Neural cell (in vitro differentiated cells): ENCODE data around the gene MAMDC2. TPM values are rescaled to one million over a fixed set of nuclear protein-coding genes. Genes with fewer than 3 reads are reported as not detected.

Experiments used
- H2AFZ ChIP-seq: fragments of 200-600, 300-800 bp; sonication (generic), shearing (Covaris generic); 2 replicates; pipeline ENCODE4 v1.6.0; 2014; ENCODE audit warnings: low read depth, mild to moderate bottlenecking, antibody characterized with exemption, low read length, moderate library complexity
- H3F3A ChIP-seq: fragments of 200-600 bp; shearing (Covaris generic); 2 replicates; pipeline ENCODE4 v1.6.1; 2016; ENCODE audit warnings: mild to moderate bottlenecking, moderate library complexity, mixed read lengths, antibody characterized with exemption, low read length; ENCODE audit not compliant: insufficient read depth, poor library complexity, severe bottlenecking
- H3K27ac ChIP-seq: fragments of 200-600, 300-800 bp; sonication (generic), shearing (Covaris generic); 2 replicates; pipeline ENCODE4 v1.5.1; 2014; ENCODE audit warnings: mild to moderate bottlenecking, low read length, moderate library complexity
- H3K27me3 ChIP-seq: fragments of 300-800, 200-600 bp; sonication (generic), shearing (Covaris generic); 2 replicates; pipeline ENCODE4 v1.6.0; 2014; ENCODE audit warnings: mild to moderate bottlenecking, low read depth, low read length, moderate library complexity; ENCODE audit not compliant: insufficient read depth
- H3K36me3 ChIP-seq: fragments of 300-800, 200-600 bp; sonication (generic), shearing (Covaris generic); 2 replicates; pipeline ENCODE4 v1.5.1; 2014; ENCODE audit warnings: mild to moderate bottlenecking, antibody characterized with exemption, low read length, moderate library complexity; ENCODE audit not compliant: insufficient read depth
- H3K4me2 ChIP-seq: fragments of 300-800, 200-600 bp; sonication (generic), shearing (Covaris generic); 2 replicates; pipeline ENCODE4 v1.6.0; 2014; ENCODE audit warnings: mild to moderate bottlenecking, low read length
- H3K4me3 ChIP-seq: fragments of 300-800, 200-600 bp; sonication (generic), shearing (Covaris generic); 2 replicates; pipeline ENCODE4 v1.5.1; 2014; ENCODE audit warnings: mild to moderate bottlenecking, low read length, moderate library complexity
- H3K79me2 ChIP-seq: fragments of 200-600 bp; shearing (Covaris generic); replicated peaks from 2 replicates; pipeline ENCODE4 v1.6.0; 2014; ENCODE audit warnings: mild to moderate bottlenecking, low read length, moderate library complexity; ENCODE audit not compliant: insufficient read depth
- H3K9ac ChIP-seq: fragments of 300-800, 200-600 bp; sonication (generic), shearing (Covaris generic); 2 replicates; pipeline ENCODE4 v1.6.1; 2016; ENCODE audit warnings: mild to moderate bottlenecking, low read length, mixed read lengths
- H3K9me2 ChIP-seq: fragments of 200-600 bp; shearing (Covaris generic); 2 replicates; pipeline ENCODE4 v1.6.1; 2016; ENCODE audit warnings: mild to moderate bottlenecking, low read length, mixed read lengths; ENCODE audit not compliant: insufficient read depth
- H3K9me3 ChIP-seq: fragments of 200-600, 300-800 bp; sonication (generic), shearing (Covaris generic); 2 replicates; pipeline ENCODE4 v1.6.1; 2016; ENCODE audit warnings: mild to moderate bottlenecking, mixed run types, low read length, moderate library complexity, mixed read lengths
- H4K20me1 ChIP-seq: fragments of 200-600 bp; shearing (Covaris generic); 2 replicates; pipeline ENCODE4 v1.6.1; 2016; ENCODE audit warnings: mild to moderate bottlenecking, mixed run types; ENCODE audit not compliant: insufficient read depth
- EP300 ChIP-seq: fragments of 450-650 bp; conservative IDR thresholded peaks from 2 replicates; pipeline ENCODE4 v1.6.1; 2014; ENCODE audit warnings: antibody characterized with exemption, mild to moderate bottlenecking, moderate library complexity; ENCODE audit not compliant: poor library complexity, severe bottlenecking
- EZH2 ChIP-seq: fragments of 200-600, 300-800 bp; shearing (Covaris generic), sonication (generic); IDR thresholded peaks from 2 replicates; pipeline ENCODE4 v1.6.1; 2014; ENCODE audit warnings: antibody characterized with exemption, low read length, borderline replicate concordance, mild to moderate bottlenecking; ENCODE audit not compliant: insufficient read depth, poor library complexity, severe bottlenecking
- MXI1 ChIP-seq: fragments of 450-650 bp; conservative IDR thresholded peaks from 2 replicates; pipeline ENCODE4 v1.6.1; 2014; ENCODE audit warnings: antibody characterized with exemption, mild to moderate bottlenecking; ENCODE audit not compliant: poor library complexity, severe bottlenecking
- POLR2AphosphoS5 ChIP-seq: IDR thresholded peaks from 2 replicates; pipeline ENCODE4 v1.6.1; 2012
- RAD21 ChIP-seq: fragments of 450-650 bp; conservative IDR thresholded peaks from 2 replicates; pipeline ENCODE4 v1.6.1; 2014; ENCODE audit warnings: antibody characterized with exemption, mild to moderate bottlenecking, moderate library complexity
- REST ChIP-seq: IDR thresholded peaks from 2 replicates; pipeline ENCODE4 v1.6.1; 2012; ENCODE audit warnings: borderline replicate concordance
- SMC3 ChIP-seq: fragments of 450-650 bp; conservative IDR thresholded peaks from 2 replicates; pipeline ENCODE4 v1.6.1; 2014; ENCODE audit warnings: antibody characterized with exemption, mild to moderate bottlenecking, moderate library complexity; ENCODE audit not compliant: poor library complexity
- TAF1 ChIP-seq: IDR thresholded peaks from 2 replicates; pipeline ENCODE4 v1.6.1; 2012; ENCODE audit warnings: low read depth
- polyA plus RNA-seq: library from polyadenylated mRNA; depleted of rRNA; stranded (reverse); fragments of >200 nt; gene quantifications from 2 replicates; pipeline ENCODE4 v1.2.3, GENCODE V29; 2014
- TF ChIP-seq, protein P1 (sequence below): fragments of 450-650 bp; IDR thresholded peaks from 2 replicates; pipeline ENCODE4 v1.5.1; 2014; ENCODE audit warnings: antibody characterized with exemption, mild to moderate bottlenecking, moderate library complexity; ENCODE audit not compliant: poor library complexity, severe bottlenecking

The MAMDC2 gene
- polyA plus RNA-seq, 1 donor from 2014 or later: 0.30 TPM

- Histone ChIP-seq H3K36me3 (no peaks in the 10 kb centered on the region), H3K9me2 (no peaks in the 10 kb centered on the region), H3F3A (no peaks in the 10 kb centered on the region), H4K20me1 (no peaks in the 10 kb centered on the region), H3K9me3 (no peaks in the 10 kb centered on the region), H2AFZ (no peak overlapping the region), H3K4me2 (no peak overlapping the region), H3K4me3 (no peak overlapping the region), H3K79me2 (no peaks in the 10 kb centered on the region), H3K27ac (no peak overlapping the region), H3K27me3 (no peaks in the 10 kb centered on the region), H3K9ac (no peak overlapping the region)
- TF ChIP-seq POLR2AphosphoS5 (no peak), TAF1 (no peak), SMC3 (no peak), REST (no peak), MXI1 (no peak), RAD21 (no peak), EZH2 (no peak), EP300 (no peak)
- TF ChIP-seq, protein P1, sequence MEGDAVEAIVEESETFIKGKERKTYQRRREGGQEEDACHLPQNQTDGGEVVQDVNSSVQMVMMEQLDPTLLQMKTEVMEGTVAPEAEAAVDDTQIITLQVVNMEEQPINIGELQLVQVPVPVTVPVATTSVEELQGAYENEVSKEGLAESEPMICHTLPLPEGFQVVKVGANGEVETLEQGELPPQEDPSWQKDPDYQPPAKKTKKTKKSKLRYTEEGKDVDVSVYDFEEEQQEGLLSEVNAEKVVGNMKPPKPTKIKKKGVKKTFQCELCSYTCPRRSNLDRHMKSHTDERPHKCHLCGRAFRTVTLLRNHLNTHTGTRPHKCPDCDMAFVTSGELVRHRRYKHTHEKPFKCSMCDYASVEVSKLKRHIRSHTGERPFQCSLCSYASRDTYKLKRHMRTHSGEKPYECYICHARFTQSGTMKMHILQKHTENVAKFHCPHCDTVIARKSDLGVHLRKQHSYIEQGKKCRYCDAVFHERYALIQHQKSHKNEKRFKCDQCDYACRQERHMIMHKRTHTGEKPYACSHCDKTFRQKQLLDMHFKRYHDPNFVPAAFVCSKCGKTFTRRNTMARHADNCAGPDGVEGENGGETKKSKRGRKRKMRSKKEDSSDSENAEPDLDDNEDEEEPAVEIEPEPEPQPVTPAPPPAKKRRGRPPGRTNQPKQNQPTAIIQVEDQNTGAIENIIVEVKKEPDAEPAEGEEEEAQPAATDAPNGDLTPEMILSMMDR: no peak
Observed at GRCh38 chr9:70091572-70091971, 47.9 kb downstream of the MAMDC2 start.

- no peaks in the 10 kb centered on the region for H4K20me1 ChIP-seq
Observed at GRCh38 chr9:70092190-70092589, 48.5 kb downstream of the MAMDC2 start.

More at GRCh38 chr9:70092190-70092589, 48.5 kb downstream of the MAMDC2 start:
- H2AFZ ChIP-seq: no peak overlapping the region
- no peaks in the 10 kb centered on the region for H3K36me3 ChIP-seq
- H3K27ac ChIP-seq: no peak overlapping the region
- no peaks in the 10 kb centered on the region for H3K27me3 ChIP-seq
- H3K9me3 ChIP-seq: no peaks in the 10 kb centered on the region
- no peak overlapping the region for H3K4me3 ChIP-seq
- no peaks in the 10 kb centered on the region for H3K9me2 ChIP-seq
- no peak overlapping the region for H3K9ac ChIP-seq
- no peaks in the 10 kb centered on the region for H3F3A ChIP-seq
- H3K79me2 ChIP-seq: no peaks in the 10 kb centered on the region
- H3K4me2 ChIP-seq: no peak overlapping the region
- TF ChIP-seq, protein P1: no peak
- TF ChIP-seq POLR2AphosphoS5 (no peak), TAF1 (no peak), MXI1 (no peak), SMC3 (no peak), REST (no peak), EP300 (no peak), EZH2 (no peak), RAD21 (no peak)
